ENCODE data around the gene KRTAP10-5.

DNA sequence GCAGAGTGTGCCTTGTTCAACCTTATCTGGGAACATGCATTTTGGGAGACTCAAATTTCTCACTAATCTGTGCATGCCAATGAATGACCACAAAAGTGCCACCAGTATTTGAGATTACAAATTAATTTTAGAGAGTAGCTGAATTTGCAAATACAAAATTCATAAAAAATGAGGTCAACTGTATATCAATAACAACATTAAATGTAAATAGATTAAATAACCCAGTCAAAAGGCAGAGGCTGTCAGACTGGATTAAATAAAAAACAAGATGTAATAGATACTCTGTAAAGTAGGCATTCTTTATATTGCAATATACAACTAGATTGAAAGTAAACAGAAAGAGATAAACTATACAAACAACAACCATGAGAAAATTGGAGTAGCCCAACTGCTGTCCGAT lies 16.3 kb downstream of the KRTAP10-5 start:
- TF ChIP-seq, protein P1, sequence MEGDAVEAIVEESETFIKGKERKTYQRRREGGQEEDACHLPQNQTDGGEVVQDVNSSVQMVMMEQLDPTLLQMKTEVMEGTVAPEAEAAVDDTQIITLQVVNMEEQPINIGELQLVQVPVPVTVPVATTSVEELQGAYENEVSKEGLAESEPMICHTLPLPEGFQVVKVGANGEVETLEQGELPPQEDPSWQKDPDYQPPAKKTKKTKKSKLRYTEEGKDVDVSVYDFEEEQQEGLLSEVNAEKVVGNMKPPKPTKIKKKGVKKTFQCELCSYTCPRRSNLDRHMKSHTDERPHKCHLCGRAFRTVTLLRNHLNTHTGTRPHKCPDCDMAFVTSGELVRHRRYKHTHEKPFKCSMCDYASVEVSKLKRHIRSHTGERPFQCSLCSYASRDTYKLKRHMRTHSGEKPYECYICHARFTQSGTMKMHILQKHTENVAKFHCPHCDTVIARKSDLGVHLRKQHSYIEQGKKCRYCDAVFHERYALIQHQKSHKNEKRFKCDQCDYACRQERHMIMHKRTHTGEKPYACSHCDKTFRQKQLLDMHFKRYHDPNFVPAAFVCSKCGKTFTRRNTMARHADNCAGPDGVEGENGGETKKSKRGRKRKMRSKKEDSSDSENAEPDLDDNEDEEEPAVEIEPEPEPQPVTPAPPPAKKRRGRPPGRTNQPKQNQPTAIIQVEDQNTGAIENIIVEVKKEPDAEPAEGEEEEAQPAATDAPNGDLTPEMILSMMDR (IDR thresholded peaks at IDR 0.05): no peak
- TF ChIP-seq POLR2A (IDR thresholded peaks at IDR 0.05): no peak

All from right lobe of liver (tissue), 4 donors.